Neural cell (in vitro differentiated cells): Measurements from ENCODE around the gene EGFL7. TPM values are rescaled to one million over a fixed set of nuclear protein-coding genes. Genes with fewer than 3 reads are reported as not detected.
A peak's percentile ranks its signal among the peaks of the same experiment; 100 is the strongest.

Experiments used
- H2AFZ ChIP-seq: fragments of 200-600, 300-800 bp; sonication (generic), shearing (Covaris generic); 2 replicates; pipeline ENCODE4 v1.6.0; 2014; ENCODE audit warnings: low read depth, mild to moderate bottlenecking, antibody characterized with exemption, low read length, moderate library complexity
- H3F3A ChIP-seq: fragments of 200-600 bp; shearing (Covaris generic); 2 replicates; pipeline ENCODE4 v1.6.1; 2016; ENCODE audit warnings: mild to moderate bottlenecking, moderate library complexity, mixed read lengths, antibody characterized with exemption, low read length; ENCODE audit not compliant: insufficient read depth, poor library complexity, severe bottlenecking
- H3K27ac ChIP-seq: fragments of 200-600, 300-800 bp; sonication (generic), shearing (Covaris generic); 2 replicates; pipeline ENCODE4 v1.5.1; 2014; ENCODE audit warnings: mild to moderate bottlenecking, low read length, moderate library complexity
- H3K27me3 ChIP-seq: fragments of 300-800, 200-600 bp; sonication (generic), shearing (Covaris generic); 2 replicates; pipeline ENCODE4 v1.6.0; 2014; ENCODE audit warnings: mild to moderate bottlenecking, low read depth, low read length, moderate library complexity; ENCODE audit not compliant: insufficient read depth
- H3K36me3 ChIP-seq: fragments of 300-800, 200-600 bp; sonication (generic), shearing (Covaris generic); 2 replicates; pipeline ENCODE4 v1.5.1; 2014; ENCODE audit warnings: mild to moderate bottlenecking, antibody characterized with exemption, low read length, moderate library complexity; ENCODE audit not compliant: insufficient read depth
- H3K4me2 ChIP-seq: fragments of 300-800, 200-600 bp; sonication (generic), shearing (Covaris generic); 2 replicates; pipeline ENCODE4 v1.6.0; 2014; ENCODE audit warnings: mild to moderate bottlenecking, low read length
- H3K4me3 ChIP-seq: fragments of 300-800, 200-600 bp; sonication (generic), shearing (Covaris generic); 2 replicates; pipeline ENCODE4 v1.5.1; 2014; ENCODE audit warnings: mild to moderate bottlenecking, low read length, moderate library complexity
- H3K79me2 ChIP-seq: fragments of 200-600 bp; shearing (Covaris generic); replicated peaks from 2 replicates; pipeline ENCODE4 v1.6.0; 2014; ENCODE audit warnings: mild to moderate bottlenecking, low read length, moderate library complexity; ENCODE audit not compliant: insufficient read depth
- H3K9ac ChIP-seq: fragments of 300-800, 200-600 bp; sonication (generic), shearing (Covaris generic); 2 replicates; pipeline ENCODE4 v1.6.1; 2016; ENCODE audit warnings: mild to moderate bottlenecking, low read length, mixed read lengths
- H3K9me2 ChIP-seq: fragments of 200-600 bp; shearing (Covaris generic); 2 replicates; pipeline ENCODE4 v1.6.1; 2016; ENCODE audit warnings: mild to moderate bottlenecking, low read length, mixed read lengths; ENCODE audit not compliant: insufficient read depth
- H3K9me3 ChIP-seq: fragments of 200-600, 300-800 bp; sonication (generic), shearing (Covaris generic); 2 replicates; pipeline ENCODE4 v1.6.1; 2016; ENCODE audit warnings: mild to moderate bottlenecking, mixed run types, low read length, moderate library complexity, mixed read lengths
- H4K20me1 ChIP-seq: fragments of 200-600 bp; shearing (Covaris generic); 2 replicates; pipeline ENCODE4 v1.6.1; 2016; ENCODE audit warnings: mild to moderate bottlenecking, mixed run types; ENCODE audit not compliant: insufficient read depth
- EP300 ChIP-seq: fragments of 450-650 bp; conservative IDR thresholded peaks from 2 replicates; pipeline ENCODE4 v1.6.1; 2014; ENCODE audit warnings: antibody characterized with exemption, mild to moderate bottlenecking, moderate library complexity; ENCODE audit not compliant: poor library complexity, severe bottlenecking
- EZH2 ChIP-seq: fragments of 200-600, 300-800 bp; shearing (Covaris generic), sonication (generic); IDR thresholded peaks from 2 replicates; pipeline ENCODE4 v1.6.1; 2014; ENCODE audit warnings: antibody characterized with exemption, low read length, borderline replicate concordance, mild to moderate bottlenecking; ENCODE audit not compliant: insufficient read depth, poor library complexity, severe bottlenecking
- MXI1 ChIP-seq: fragments of 450-650 bp; conservative IDR thresholded peaks from 2 replicates; pipeline ENCODE4 v1.6.1; 2014; ENCODE audit warnings: antibody characterized with exemption, mild to moderate bottlenecking; ENCODE audit not compliant: poor library complexity, severe bottlenecking
- POLR2AphosphoS5 ChIP-seq: IDR thresholded peaks from 2 replicates; pipeline ENCODE4 v1.6.1; 2012
- RAD21 ChIP-seq: fragments of 450-650 bp; conservative IDR thresholded peaks from 2 replicates; pipeline ENCODE4 v1.6.1; 2014; ENCODE audit warnings: antibody characterized with exemption, mild to moderate bottlenecking, moderate library complexity
- SMC3 ChIP-seq: fragments of 450-650 bp; conservative IDR thresholded peaks from 2 replicates; pipeline ENCODE4 v1.6.1; 2014; ENCODE audit warnings: antibody characterized with exemption, mild to moderate bottlenecking, moderate library complexity; ENCODE audit not compliant: poor library complexity
- TAF1 ChIP-seq: IDR thresholded peaks from 2 replicates; pipeline ENCODE4 v1.6.1; 2012; ENCODE audit warnings: low read depth
- polyA plus RNA-seq: library from polyadenylated mRNA; depleted of rRNA; stranded (reverse); fragments of >200 nt; gene quantifications from 2 replicates; pipeline ENCODE4 v1.2.3, GENCODE V29; 2014
- TF ChIP-seq, protein P1 (sequence below): fragments of 450-650 bp; IDR thresholded peaks from 2 replicates; pipeline ENCODE4 v1.5.1; 2014; ENCODE audit warnings: antibody characterized with exemption, mild to moderate bottlenecking, moderate library complexity; ENCODE audit not compliant: poor library complexity, severe bottlenecking
- TF ChIP-seq, protein P2 (sequence below): IDR thresholded peaks from 2 replicates; pipeline ENCODE4 v1.6.1; 2012; ENCODE audit warnings: borderline replicate concordance

EGFL7 gene
- polyA plus RNA-seq, 1 donor from 2014 or later: 12.5 TPM

DNA sequence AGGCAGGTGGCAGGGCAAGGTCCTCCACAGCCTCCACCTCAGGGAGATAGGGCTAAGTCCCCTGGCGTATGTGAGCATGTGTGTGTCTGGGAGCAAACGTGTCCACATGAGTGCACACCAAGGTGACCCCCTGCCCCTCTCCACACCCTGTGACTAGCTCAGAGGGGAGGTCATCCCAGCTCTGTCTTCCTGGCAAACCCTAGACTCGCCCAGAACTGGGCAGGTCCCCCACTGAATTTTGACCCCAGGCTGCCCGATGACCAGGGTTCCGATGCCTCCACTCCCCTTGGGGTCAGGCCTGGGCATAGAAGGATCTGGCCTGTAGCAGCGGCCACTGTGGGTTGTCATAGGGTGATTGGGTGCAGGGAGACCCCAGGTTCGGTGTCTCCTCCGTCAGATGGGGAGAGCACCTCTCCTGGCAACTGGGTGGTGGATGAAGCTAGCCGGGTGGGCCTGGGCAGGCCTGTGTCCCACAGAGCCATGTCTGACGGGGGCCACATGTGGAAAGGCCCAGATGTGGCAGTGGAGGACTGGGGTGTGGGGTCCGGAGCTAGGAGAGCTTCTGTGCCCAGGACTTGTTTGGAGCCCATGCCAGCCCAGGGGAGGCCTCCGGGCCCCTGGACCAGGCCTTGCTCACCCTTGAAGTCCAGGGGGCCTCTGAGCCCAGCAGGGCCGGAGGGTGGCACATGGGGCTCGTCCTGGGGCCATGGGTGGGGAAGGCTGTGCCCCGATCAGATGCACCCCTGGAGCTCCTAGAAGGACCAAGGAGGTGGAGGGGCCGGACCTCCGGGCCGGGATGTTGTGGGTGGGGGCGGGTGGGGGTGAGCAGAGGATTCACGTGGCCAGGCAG, 55.9 kb downstream of the EGFL7 start:
- no peaks in the 10 kb centered on the region for H4K20me1 ChIP-seq
- no peak overlapping the region for H3K4me2 ChIP-seq
- no peaks in the 10 kb centered on the region for H3K27me3 ChIP-seq
- H3K9ac ChIP-seq: no peak overlapping the region
- H3K9me2 ChIP-seq: no peaks in the 10 kb centered on the region
- H2AFZ ChIP-seq: no peak overlapping the region
- no peak for TF ChIP-seq TAF1
- TF ChIP-seq, protein P1, sequence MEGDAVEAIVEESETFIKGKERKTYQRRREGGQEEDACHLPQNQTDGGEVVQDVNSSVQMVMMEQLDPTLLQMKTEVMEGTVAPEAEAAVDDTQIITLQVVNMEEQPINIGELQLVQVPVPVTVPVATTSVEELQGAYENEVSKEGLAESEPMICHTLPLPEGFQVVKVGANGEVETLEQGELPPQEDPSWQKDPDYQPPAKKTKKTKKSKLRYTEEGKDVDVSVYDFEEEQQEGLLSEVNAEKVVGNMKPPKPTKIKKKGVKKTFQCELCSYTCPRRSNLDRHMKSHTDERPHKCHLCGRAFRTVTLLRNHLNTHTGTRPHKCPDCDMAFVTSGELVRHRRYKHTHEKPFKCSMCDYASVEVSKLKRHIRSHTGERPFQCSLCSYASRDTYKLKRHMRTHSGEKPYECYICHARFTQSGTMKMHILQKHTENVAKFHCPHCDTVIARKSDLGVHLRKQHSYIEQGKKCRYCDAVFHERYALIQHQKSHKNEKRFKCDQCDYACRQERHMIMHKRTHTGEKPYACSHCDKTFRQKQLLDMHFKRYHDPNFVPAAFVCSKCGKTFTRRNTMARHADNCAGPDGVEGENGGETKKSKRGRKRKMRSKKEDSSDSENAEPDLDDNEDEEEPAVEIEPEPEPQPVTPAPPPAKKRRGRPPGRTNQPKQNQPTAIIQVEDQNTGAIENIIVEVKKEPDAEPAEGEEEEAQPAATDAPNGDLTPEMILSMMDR: no peak
- no peak for TF ChIP-seq EP300
- TF ChIP-seq, protein P2, sequence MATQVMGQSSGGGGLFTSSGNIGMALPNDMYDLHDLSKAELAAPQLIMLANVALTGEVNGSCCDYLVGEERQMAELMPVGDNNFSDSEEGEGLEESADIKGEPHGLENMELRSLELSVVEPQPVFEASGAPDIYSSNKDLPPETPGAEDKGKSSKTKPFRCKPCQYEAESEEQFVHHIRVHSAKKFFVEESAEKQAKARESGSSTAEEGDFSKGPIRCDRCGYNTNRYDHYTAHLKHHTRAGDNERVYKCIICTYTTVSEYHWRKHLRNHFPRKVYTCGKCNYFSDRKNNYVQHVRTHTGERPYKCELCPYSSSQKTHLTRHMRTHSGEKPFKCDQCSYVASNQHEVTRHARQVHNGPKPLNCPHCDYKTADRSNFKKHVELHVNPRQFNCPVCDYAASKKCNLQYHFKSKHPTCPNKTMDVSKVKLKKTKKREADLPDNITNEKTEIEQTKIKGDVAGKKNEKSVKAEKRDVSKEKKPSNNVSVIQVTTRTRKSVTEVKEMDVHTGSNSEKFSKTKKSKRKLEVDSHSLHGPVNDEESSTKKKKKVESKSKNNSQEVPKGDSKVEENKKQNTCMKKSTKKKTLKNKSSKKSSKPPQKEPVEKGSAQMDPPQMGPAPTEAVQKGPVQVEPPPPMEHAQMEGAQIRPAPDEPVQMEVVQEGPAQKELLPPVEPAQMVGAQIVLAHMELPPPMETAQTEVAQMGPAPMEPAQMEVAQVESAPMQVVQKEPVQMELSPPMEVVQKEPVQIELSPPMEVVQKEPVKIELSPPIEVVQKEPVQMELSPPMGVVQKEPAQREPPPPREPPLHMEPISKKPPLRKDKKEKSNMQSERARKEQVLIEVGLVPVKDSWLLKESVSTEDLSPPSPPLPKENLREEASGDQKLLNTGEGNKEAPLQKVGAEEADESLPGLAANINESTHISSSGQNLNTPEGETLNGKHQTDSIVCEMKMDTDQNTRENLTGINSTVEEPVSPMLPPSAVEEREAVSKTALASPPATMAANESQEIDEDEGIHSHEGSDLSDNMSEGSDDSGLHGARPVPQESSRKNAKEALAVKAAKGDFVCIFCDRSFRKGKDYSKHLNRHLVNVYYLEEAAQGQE: no peak
- no peak for TF ChIP-seq SMC3
- TF ChIP-seq POLR2AphosphoS5: no peak
- no peak for TF ChIP-seq MXI1
- no peak for TF ChIP-seq EZH2
- TF ChIP-seq RAD21: no peak
- no peak overlapping the region for H3K4me3 ChIP-seq
- no peaks in the 10 kb centered on the region for H3F3A ChIP-seq
- H3K36me3 ChIP-seq: no peaks in the 10 kb centered on the region
- no peak overlapping the region for H3K27ac ChIP-seq
- H3K79me2 ChIP-seq: peaks cover 22% of the 10 kb centered on the region
- H3K9me3 ChIP-seq: no peaks in the 10 kb centered on the region

DNA sequence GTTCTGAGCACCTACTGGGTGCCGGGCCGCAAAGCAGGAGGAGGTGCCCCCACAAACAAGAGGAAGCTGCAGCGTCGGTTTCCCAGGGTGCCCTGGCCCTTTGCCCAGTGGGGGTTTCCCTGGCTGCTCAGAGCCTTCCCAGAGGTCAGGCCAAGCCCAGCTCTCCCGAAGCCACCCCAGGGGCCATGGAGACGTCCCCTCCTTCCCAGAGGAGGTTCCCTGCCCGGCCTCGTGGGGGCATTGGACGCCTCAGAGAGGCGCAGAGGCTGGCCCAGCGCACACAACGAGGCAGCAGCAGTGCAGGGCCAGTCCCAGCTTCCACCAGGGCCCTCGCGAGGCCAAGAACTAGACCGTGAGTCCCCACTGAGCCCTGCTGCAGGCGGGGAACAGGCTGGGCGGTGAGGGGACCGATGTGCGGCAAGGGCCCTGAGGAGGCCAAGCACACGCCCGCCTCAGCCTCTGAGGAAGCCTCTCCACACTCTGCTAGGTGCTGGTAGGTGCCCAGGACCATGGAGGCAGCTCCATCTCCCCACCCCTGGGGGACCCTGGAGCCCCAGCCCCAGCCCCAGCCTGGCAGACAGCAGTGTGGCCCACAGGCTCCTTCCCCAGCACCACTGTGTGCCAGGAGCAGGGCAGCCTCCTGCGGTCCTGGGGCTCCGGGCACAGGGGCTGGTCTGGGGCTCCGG, 56.6 kb downstream of the EGFL7 start:
- Histone ChIP-seq H3K4me2 (no peak overlapping the region), H3K79me2 (peaks cover 15% of the 10 kb centered on the region), H3K36me3 (no peaks in the 10 kb centered on the region), H3K4me3 (no peak overlapping the region), H4K20me1 (no peaks in the 10 kb centered on the region), H2AFZ (no peak overlapping the region), H3K9me3 (no peaks in the 10 kb centered on the region), H3F3A (no peaks in the 10 kb centered on the region), H3K27me3 (no peaks in the 10 kb centered on the region), H3K9ac (peak overlapping the region; percentile 16), H3K27ac (no peak overlapping the region), H3K9me2 (no peaks in the 10 kb centered on the region)
- no peak for TF ChIP-seq MXI1
- no peak for TF ChIP-seq EP300
- TF ChIP-seq RAD21: no peak
- TF ChIP-seq EZH2: no peak
- no peak for TF ChIP-seq SMC3
- TF ChIP-seq, protein P1: no peak
- TF ChIP-seq POLR2AphosphoS5: no peak
- TF ChIP-seq, protein P2: no peak
- no peak for TF ChIP-seq TAF1
